HCT116 (cell line): ENCODE results near the gene PPFIA1. TPM values are rescaled to one million over a fixed set of nuclear protein-coding genes. Genes with fewer than 3 reads are reported as not detected.

ENCODE experiments used
- ATAC-seq: fragments of 200-7000 bp; cut with Tn5 transposase; 2 replicates; pipeline ENCODE4 v1.9.1; 2020; ENCODE audit warnings: mild to moderate bottlenecking, moderate library complexity
- BruUV-seq: library from RNA; stranded (reverse); fragments of 400-500 nt; replicated peaks from 2 replicates; lab custom pipeline; 2021; lab: Mats Ljungman, UMichigan
- CTCF ChIA-PET: fragments of 300-600 bp; sonication (Branson Sonifier 250); formaldehyde crosslinking; loops from one replicate; lab custom pipeline; 2021; ENCODE audit warnings: antibody characterized with exemption; lab: Charles Lee
- POLR2A ChIA-PET: fragments of 300-600, 350-600 bp; sonication (Branson Sonifier 250); formaldehyde crosslinking; loops from one replicate; lab custom pipeline; 2021; ENCODE audit warnings: antibody characterized with exemption; lab: Charles Lee
- RAD21 ChIA-PET, 2 experiments: fragments of 300-600 bp; sonication (Branson Sonifier 250); formaldehyde crosslinking; loops; one replicate each; lab custom pipeline; 2023; ENCODE audit warnings: low total read pairs in 2 of 2; ENCODE audit not compliant: uncharacterized antibody in 2 of 2, unreplicated experiment in 2 of 2, low non-redundant PET in 1 of 2; lab: Charles Lee
- DNase-seq: peaks from one replicate; pipeline ENCODE4 v3.0.0-alpha.2; 2010; ENCODE audit warnings: low read depth, low spot score
- H2AFZ ChIP-seq: fragments of 200-600 bp; shearing (Covaris generic), sonication (generic); 2 replicates; pipeline ENCODE4 v1.6.1; 2017; ENCODE audit warnings: low read depth, mixed run types, mixed read lengths, antibody characterized with exemption, low read length; ENCODE audit not compliant: poor library complexity, severe bottlenecking
- H3K27ac ChIP-seq: 2 replicates; pipeline ENCODE4 v1.5.1; 2012; ENCODE audit warnings: low read depth, low read length
- H3K27me3 ChIP-seq: fragments of 200-600 bp; sonication (generic); 2 replicates; pipeline ENCODE4 v1.6.1; 2016; ENCODE audit warnings: mixed run types, low read length, mixed read lengths; ENCODE audit not compliant: insufficient read depth
- H3K36me3 ChIP-seq, 2 experiments: fragments of 200-500 bp in 1 of 2; fragments of 200-600 bp in 1 of 2; sonication (Bioruptor generic) in 1 of 2; sonication (generic) in 1 of 2; 2 replicates each; pipeline versions ENCODE4 v1.5.1 to v1.6.1; 2014 to 2016; ENCODE audit warnings: low read length in 2 of 2, inconsistent platforms in 1 of 2, mixed read lengths in 1 of 2, mixed run types in 1 of 2; ENCODE audit not compliant: insufficient read depth in 2 of 2, control insufficient read depth in 1 of 2
- H3K4me1 ChIP-seq, 2 experiments: fragments of 200-600 bp in 1 of 2; sonication (generic) in 1 of 2; 2 replicates each; pipeline versions ENCODE4 v1.5.1 to v1.6.1; 2012 to 2017; ENCODE audit warnings: low read length in 2 of 2, inconsistent platforms in 1 of 2, mild to moderate bottlenecking in 1 of 2, mixed read lengths in 1 of 2, mixed run types in 1 of 2, moderate library complexity in 1 of 2; ENCODE audit not compliant: insufficient read depth in 2 of 2, control insufficient read depth in 1 of 2
- H3K4me2 ChIP-seq: fragments of 200-600 bp; sonication (generic); 2 replicates; pipeline ENCODE4 v1.6.1; 2017; ENCODE audit warnings: mixed run types, low read length, mixed read lengths
- H3K4me3 ChIP-seq, 2 experiments: fragments of 200-600 bp in 1 of 2; sonication (generic) in 1 of 2; replicated peaks in 1 of 2; 2 replicates each; pipeline ENCODE4 v1.5.1; 2011 to 2016; ENCODE audit warnings: low read length in 2 of 2, control low read depth in 1 of 2, low read depth in 1 of 2, mild to moderate bottlenecking in 1 of 2, mixed read lengths in 1 of 2, mixed run types in 1 of 2
- H3K79me2 ChIP-seq: fragments of 200-600 bp; sonication (generic); 2 replicates; pipeline ENCODE4 v1.6.1; 2017; ENCODE audit warnings: mild to moderate bottlenecking, mixed run types, low read length, moderate library complexity, mixed read lengths; ENCODE audit not compliant: insufficient read depth
- H3K9ac ChIP-seq: fragments of 200-600 bp; sonication (generic); 2 replicates; pipeline ENCODE4 v1.6.1; 2016; ENCODE audit warnings: low read length, mixed read lengths
- H3K9me2 ChIP-seq: fragments of 200-600 bp; sonication (generic), shearing (Covaris generic); 2 replicates; pipeline ENCODE4 v1.6.1; 2017; ENCODE audit warnings: mixed run types, mild to moderate bottlenecking, moderate library complexity; ENCODE audit not compliant: insufficient read depth
- H3K9me3 ChIP-seq, 2 experiments: fragments of 200-500 bp in 1 of 2; fragments of 200-600 bp in 1 of 2; sonication (Bioruptor generic) in 1 of 2; sonication (generic) in 1 of 2; 2 replicates each; pipeline ENCODE4 v1.6.1; 2014 to 2017; ENCODE audit warnings: low read length in 2 of 2, mixed read lengths in 2 of 2, inconsistent platforms in 1 of 2, low read depth in 1 of 2, mild to moderate bottlenecking in 1 of 2, mixed run types in 1 of 2, moderate library complexity in 1 of 2; ENCODE audit not compliant: control insufficient read depth in 1 of 2, insufficient read depth in 1 of 2
- H4K20me1 ChIP-seq: fragments of 200-600 bp; sonication (generic), shearing (Covaris generic); 2 replicates; pipeline ENCODE4 v1.6.1; 2017; ENCODE audit warnings: mixed run types, mild to moderate bottlenecking, moderate library complexity; ENCODE audit not compliant: insufficient read depth
- ATF3 ChIP-seq: IDR thresholded peaks from 2 replicates; pipeline ENCODE4 v1.6.1; 2012
- CEBPB ChIP-seq: IDR thresholded peaks from 2 replicates; pipeline ENCODE4 v1.6.1; 2012; ENCODE audit warnings: low read depth
- CTCF ChIP-seq, 3 experiments: fragments of 200-600 bp in 1 of 3; sonication (generic) in 1 of 3; IDR thresholded peaks in 2 of 3; conservative IDR thresholded peaks in 1 of 3; 2 replicates each; pipeline ENCODE4 v1.5.1; 2012 to 2017; ENCODE audit warnings: low read depth in 2 of 3, low read length in 2 of 3, antibody characterized with exemption in 1 of 3, borderline replicate concordance in 1 of 3, control low read depth in 1 of 3, mild to moderate bottlenecking in 1 of 3, mixed read lengths in 1 of 3, mixed run types in 1 of 3, moderate library complexity in 1 of 3; ENCODE audit not compliant: insufficient read depth in 1 of 3
- EGR1 ChIP-seq: IDR thresholded peaks from 2 replicates; pipeline ENCODE4 v1.6.1; 2012; ENCODE audit warnings: low read depth
- ELF1 ChIP-seq: IDR thresholded peaks from 2 replicates; pipeline ENCODE4 v1.6.1; 2012; ENCODE audit warnings: low read depth, borderline replicate concordance
- EZH2 ChIP-seq: fragments of 200-600 bp; sonication (generic); IDR thresholded peaks from 2 replicates; pipeline ENCODE4 v1.6.1; 2017; ENCODE audit warnings: antibody characterized with exemption, mixed run types
- EZH2phosphoT487 ChIP-seq: fragments of 200-600 bp; IDR thresholded peaks from 2 replicates; pipeline ENCODE4 v1.6.1; 2018; ENCODE audit warnings: antibody characterized with exemption, borderline replicate concordance
- FOSL1 ChIP-seq: IDR thresholded peaks from 2 replicates; pipeline ENCODE4 v1.6.1; 2012; ENCODE audit warnings: low read depth
- MAX ChIP-seq: IDR thresholded peaks from 2 replicates; pipeline ENCODE4 v1.6.1; 2012
- POLR2A ChIP-seq: IDR thresholded peaks from 2 replicates; pipeline ENCODE4 v1.7.0; 2011; ENCODE audit warnings: borderline replicate concordance; ENCODE audit not compliant: insufficient read depth, insufficient read length; ENCODE audit errors: extremely low read depth
- RAD21 ChIP-seq: IDR thresholded peaks from 2 replicates; pipeline ENCODE4 v1.6.1; 2012; ENCODE audit warnings: low read depth, mild to moderate bottlenecking
- SIN3A ChIP-seq: IDR thresholded peaks from 2 replicates; pipeline ENCODE4 v1.6.1; 2012; ENCODE audit warnings: low read depth
- SP1 ChIP-seq: IDR thresholded peaks from 2 replicates; pipeline ENCODE4 v1.6.1; 2012; ENCODE audit warnings: low read depth
- SRF ChIP-seq: IDR thresholded peaks from 2 replicates; pipeline ENCODE4 v1.6.1; 2012; ENCODE audit warnings: low read depth
- TCF7L2 ChIP-seq: IDR thresholded peaks from 2 replicates; pipeline ENCODE4 v1.7.0; 2011; ENCODE audit warnings: borderline replicate concordance, inconsistent platforms; ENCODE audit not compliant: insufficient read depth, insufficient read length; ENCODE audit errors: extremely low read depth
- ZFX ChIP-seq: fragments of 450-650 bp; IDR thresholded peaks from 2 replicates; pipeline ENCODE4 v1.6.1; 2017
- ZNF274 ChIP-seq: fragments of 200-500 bp; sonication (Bioruptor generic); IDR thresholded peaks from 2 replicates; pipeline ENCODE4 v1.6.1; 2014; ENCODE audit warnings: mild to moderate bottlenecking, low read depth, low read length, inconsistent platforms
- intact Hi-C: fragments of 100-400 bp; cut with micrococcal nuclease; formaldehyde crosslinking; loops from 2 replicates; pipeline ENCODE4 v1.10.0; 2022
- total RNA-seq: library from RNA; stranded (reverse); gene quantifications from one replicate; pipeline ENCODE4 v1.2.1, GENCODE V29; 2021; ENCODE audit not compliant: unreplicated experiment

Gene PPFIA1
- total RNA-seq, 1 experiment from 2014 or later: 48.6 TPM

GRCh38 chr11:70372076-70372475, 101.6 kb downstream of the PPFIA1 start:
- H3K36me3 ChIP-seq: peaks cover 10 to 14% of the 10 kb centered on the region in 2 experiments
- ChIA-PET RAD21 (no interaction called here), CTCF (no interaction called here), POLR2A (no interaction called here)
- BruUV-seq: no TSS peak
- H3K27ac ChIP-seq: no peak overlapping the region
- no peaks in the 10 kb centered on the region for H3K4me1 ChIP-seq
- H3K79me2 ChIP-seq: peaks cover 12% of the 10 kb centered on the region; the same call in 1 of the 2 replicates
- TF ChIP-seq TCF7L2 (no peak), EZH2phosphoT487 (no peak), MAX (no peak), FOSL1 (no peak), ZFX (no peak), SP1 (no peak), RAD21 (no peak), EGR1 (no peak), EZH2 (no peak), CTCF (IDR thresholded peaks at IDR 0.05 in 2 of 3, conservative IDR thresholded peaks at IDR 0.05 in 1 of 3; ENCODE audit: borderline replicate concordance in 1 of 3, insufficient read depth in 1 of 3, low read depth in 2 of 3, low read length in 2 of 3) (no peak), SRF (no peak), POLR2A (no peak), ELF1 (no peak), CEBPB (no peak), ZNF274 (no peak), SIN3A (no peak), ATF3 (no peak)
- no peak overlapping the region for H2AFZ ChIP-seq
- ATAC-seq (no peak), DNase-seq (no peak)
- no peaks in the 10 kb centered on the region for H3K27me3 ChIP-seq
- H3K9ac ChIP-seq: no peak overlapping the region
- H3K4me3 ChIP-seq: no peak overlapping the region
- no peak overlapping the region for H3K4me2 ChIP-seq
- peaks cover 0 to 4% of the 10 kb centered on the region in 2 experiments; a peak in 1 of 4 replicates for H3K9me3 ChIP-seq
- no peaks in the 10 kb centered on the region for H4K20me1 ChIP-seq
- no peaks in the 10 kb centered on the region for H3K9me2 ChIP-seq
- intact Hi-C loops: no loop called here
